ENCODE measurements around the gene CTNNA2.

- TF ChIP-seq CTCF (IDR thresholded peaks at IDR 0.05) (no peak), ZFX (IDR thresholded peaks at IDR 0.05; ENCODE audit: borderline replicate concordance) (no peak)
Observed at GRCh38 chr2:79666430-79666829, 153.6 kb downstream of the CTNNA2 start.

Data from 22Rv1 (cell line).